Ishikawa (cell line): ENCODE results near the gene GPR89A.
A peak's percentile ranks its signal among the peaks of the same experiment; 100 is the strongest.

Experiments used
- CEBPB ChIP-seq: IDR thresholded peaks from 2 replicates; pipeline ENCODE4 v1.6.1; 2012
- CREB1 ChIP-seq: IDR thresholded peaks from 2 replicates; pipeline ENCODE4 v1.6.1; 2012; ENCODE audit warnings: low read depth
- EGR1 ChIP-seq: IDR thresholded peaks from 2 replicates; pipeline ENCODE4 v1.6.1; 2012
- EP300 ChIP-seq: IDR thresholded peaks from 2 replicates; pipeline ENCODE4 v1.6.1; 2012; ENCODE audit warnings: borderline replicate concordance
- FOXM1 ChIP-seq: IDR thresholded peaks from 2 replicates; pipeline ENCODE4 v1.6.1; 2012; ENCODE audit warnings: low read depth, borderline replicate concordance
- MAX ChIP-seq: IDR thresholded peaks from 2 replicates; pipeline ENCODE4 v1.6.1; 2012
- NFIC ChIP-seq: IDR thresholded peaks from 2 replicates; pipeline ENCODE4 v1.6.1; 2012
- RAD21 ChIP-seq: IDR thresholded peaks from 2 replicates; pipeline ENCODE4 v1.6.1; 2012; ENCODE audit warnings: low read depth
- TAF1 ChIP-seq: IDR thresholded peaks from 2 replicates; pipeline ENCODE4 v1.6.1; 2012; ENCODE audit warnings: low read depth, mild to moderate bottlenecking
- TCF12 ChIP-seq: IDR thresholded peaks from 2 replicates; pipeline ENCODE4 v1.6.1; 2012; ENCODE audit warnings: low read depth
- TEAD4 ChIP-seq: IDR thresholded peaks from 2 replicates; pipeline ENCODE4 v1.6.1; 2012
- YY1 ChIP-seq: IDR thresholded peaks from 2 replicates; pipeline ENCODE4 v1.6.1; 2012; ENCODE audit warnings: low read depth
- ZBTB7A ChIP-seq: IDR thresholded peaks from 2 replicates; pipeline ENCODE4 v1.6.1; 2012; ENCODE audit warnings: low read depth
- TF ChIP-seq, protein P1 (sequence below): IDR thresholded peaks from 2 replicates; pipeline ENCODE4 v1.6.1; 2012
- TF ChIP-seq, protein P2 (sequence below): IDR thresholded peaks from 2 replicates; pipeline ENCODE4 v1.6.1; 2012; ENCODE audit warnings: low read depth, mild to moderate bottlenecking

Gene GPR89A

DNA sequence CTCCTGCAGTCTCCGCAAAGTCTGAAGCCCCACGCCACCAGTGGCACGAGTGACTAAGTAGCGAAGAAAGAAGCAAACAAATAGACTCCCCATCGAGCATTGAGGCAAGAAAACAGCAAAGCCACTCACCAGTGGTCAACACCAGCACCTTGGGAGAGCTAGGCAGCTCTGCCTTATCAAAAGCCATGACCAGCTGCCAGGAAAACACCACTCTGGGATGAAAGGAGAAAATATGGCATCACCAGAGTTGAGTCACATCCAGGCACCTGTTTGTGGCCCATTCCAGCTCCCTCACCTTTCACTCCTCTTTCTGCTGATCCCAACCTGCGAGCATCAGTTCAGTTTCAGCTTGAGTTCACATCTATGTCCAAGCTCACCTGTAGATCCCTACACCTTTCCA is 82.1 kb downstream of the GPR89A start:
- TF ChIP-seq NFIC (no peak), YY1 (no peak), ZBTB7A (no peak), CEBPB (no peak), CREB1 (no peak), MAX (no peak), TCF12 (no peak), EGR1 (no peak), FOXM1 (no peak), EP300 (no peak), TEAD4 (no peak), TAF1 (no peak), RAD21 (no peak)
- TF ChIP-seq, protein P1, sequence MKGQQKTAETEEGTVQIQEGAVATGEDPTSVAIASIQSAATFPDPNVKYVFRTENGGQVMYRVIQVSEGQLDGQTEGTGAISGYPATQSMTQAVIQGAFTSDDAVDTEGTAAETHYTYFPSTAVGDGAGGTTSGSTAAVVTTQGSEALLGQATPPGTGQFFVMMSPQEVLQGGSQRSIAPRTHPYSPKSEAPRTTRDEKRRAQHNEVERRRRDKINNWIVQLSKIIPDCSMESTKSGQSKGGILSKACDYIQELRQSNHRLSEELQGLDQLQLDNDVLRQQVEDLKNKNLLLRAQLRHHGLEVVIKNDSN, result no peak
- TF ChIP-seq, protein P2, sequence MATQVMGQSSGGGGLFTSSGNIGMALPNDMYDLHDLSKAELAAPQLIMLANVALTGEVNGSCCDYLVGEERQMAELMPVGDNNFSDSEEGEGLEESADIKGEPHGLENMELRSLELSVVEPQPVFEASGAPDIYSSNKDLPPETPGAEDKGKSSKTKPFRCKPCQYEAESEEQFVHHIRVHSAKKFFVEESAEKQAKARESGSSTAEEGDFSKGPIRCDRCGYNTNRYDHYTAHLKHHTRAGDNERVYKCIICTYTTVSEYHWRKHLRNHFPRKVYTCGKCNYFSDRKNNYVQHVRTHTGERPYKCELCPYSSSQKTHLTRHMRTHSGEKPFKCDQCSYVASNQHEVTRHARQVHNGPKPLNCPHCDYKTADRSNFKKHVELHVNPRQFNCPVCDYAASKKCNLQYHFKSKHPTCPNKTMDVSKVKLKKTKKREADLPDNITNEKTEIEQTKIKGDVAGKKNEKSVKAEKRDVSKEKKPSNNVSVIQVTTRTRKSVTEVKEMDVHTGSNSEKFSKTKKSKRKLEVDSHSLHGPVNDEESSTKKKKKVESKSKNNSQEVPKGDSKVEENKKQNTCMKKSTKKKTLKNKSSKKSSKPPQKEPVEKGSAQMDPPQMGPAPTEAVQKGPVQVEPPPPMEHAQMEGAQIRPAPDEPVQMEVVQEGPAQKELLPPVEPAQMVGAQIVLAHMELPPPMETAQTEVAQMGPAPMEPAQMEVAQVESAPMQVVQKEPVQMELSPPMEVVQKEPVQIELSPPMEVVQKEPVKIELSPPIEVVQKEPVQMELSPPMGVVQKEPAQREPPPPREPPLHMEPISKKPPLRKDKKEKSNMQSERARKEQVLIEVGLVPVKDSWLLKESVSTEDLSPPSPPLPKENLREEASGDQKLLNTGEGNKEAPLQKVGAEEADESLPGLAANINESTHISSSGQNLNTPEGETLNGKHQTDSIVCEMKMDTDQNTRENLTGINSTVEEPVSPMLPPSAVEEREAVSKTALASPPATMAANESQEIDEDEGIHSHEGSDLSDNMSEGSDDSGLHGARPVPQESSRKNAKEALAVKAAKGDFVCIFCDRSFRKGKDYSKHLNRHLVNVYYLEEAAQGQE, result no peak

DNA sequence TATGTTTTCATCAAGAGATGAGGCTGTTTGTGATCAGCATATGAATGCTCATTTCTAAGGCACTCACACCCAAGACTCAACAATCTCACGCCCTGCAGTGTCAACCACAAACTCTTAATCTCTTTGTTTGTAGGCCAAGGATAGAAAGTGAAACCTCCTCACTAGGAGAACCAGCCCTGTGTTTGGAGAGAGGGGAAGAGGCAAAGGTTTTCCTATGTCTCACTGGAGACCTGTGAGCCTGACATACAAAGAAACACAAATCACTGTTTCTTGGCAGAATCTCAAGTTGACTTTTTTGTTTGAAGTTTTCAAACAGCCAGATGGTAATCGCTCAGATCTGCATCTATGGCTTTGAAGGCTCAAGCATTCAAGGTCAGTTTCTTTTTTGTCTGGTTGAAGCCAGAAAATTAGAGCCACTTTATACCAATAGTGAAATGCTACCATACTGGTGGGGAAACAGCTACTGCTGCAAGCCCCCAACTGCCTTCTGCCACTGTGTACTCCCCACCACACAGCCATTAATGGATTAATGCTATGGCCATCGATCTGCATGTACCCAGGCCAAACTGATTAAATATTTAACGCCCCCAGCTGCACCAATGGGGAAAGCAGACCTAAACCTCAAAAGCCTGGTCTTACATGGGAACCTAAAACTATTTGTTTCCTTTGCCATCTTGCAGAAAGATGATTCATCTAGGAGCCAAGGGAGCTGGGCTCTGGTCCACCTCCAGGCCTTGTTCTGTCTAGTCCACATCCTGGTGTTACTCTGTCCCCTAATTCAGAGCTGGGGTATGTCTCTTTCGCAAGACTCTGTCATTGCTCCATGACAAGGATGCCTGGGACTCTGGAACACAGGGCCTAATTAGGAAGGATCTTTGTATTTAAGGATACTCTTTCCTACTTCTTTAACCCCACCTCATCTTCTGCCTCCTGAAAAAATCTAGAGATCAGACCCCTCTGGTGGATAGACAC is 83.1 kb downstream of the GPR89A start:
- TF ChIP-seq CEBPB, result peak; percentile 45; the same call in 1 of the 2 replicates
- no peak for TF ChIP-seq NFIC

- TF ChIP-seq CEBPB (peak; percentile 13), CREB1 (no peak)
- TF ChIP-seq, protein P1, result peak; percentile 37; the same call in 1 of the 2 replicates
These were observed 85.1 kb downstream of the GPR89A start for GRCh38 chr1:145692785-145693443.

- TF ChIP-seq, protein P2, result no peak
- TF ChIP-seq TCF12 (no peak), YY1 (no peak), EGR1 (no peak), ZBTB7A (no peak), TAF1 (no peak), FOXM1 (no peak), CEBPB (no peak), EP300 (no peak), MAX (no peak), CREB1 (no peak), TEAD4 (no peak), RAD21 (no peak), NFIC (no peak)
- TF ChIP-seq, protein P1, result no peak
These were observed 88.2 kb downstream of the GPR89A start for GRCh38 chr1:145695821-145696629.

GRCh38 chr1:145696630-145696960 is 88.8 kb downstream of the GPR89A start:
- TF ChIP-seq RAD21, result no peak
- TF ChIP-seq, protein P2, result no peak
- TF ChIP-seq MAX, result no peak
- TF ChIP-seq EP300, result no peak
- TF ChIP-seq EGR1, result no peak
- no peak for TF ChIP-seq CREB1
- no peak for TF ChIP-seq FOXM1
- TF ChIP-seq ZBTB7A, result no peak
- no peak for TF ChIP-seq NFIC
- TF ChIP-seq, protein P1, result no peak
- TF ChIP-seq TCF12, result no peak
- TF ChIP-seq TEAD4, result no peak
- no peak for TF ChIP-seq TAF1
- TF ChIP-seq CEBPB, result no peak
